Neutrophil (primary cell): ENCODE measurements around the gene NUP160.
"Not testable (repeated sequence)": the region's sequence is repeated elsewhere in the genome, so short reads cannot be mapped to it uniquely, and the experiment has no call there.

Source experiments
- H3K27ac ChIP-seq: fragments of 200-600 bp; sonication (generic); 2 replicates; pipeline ENCODE4 v1.5.1; 2016; ENCODE audit warnings: mild to moderate bottlenecking, moderate library complexity
- H3K27me3 ChIP-seq: fragments of 200-600 bp; sonication (generic); 2 replicates; pipeline ENCODE4 v1.6.0; 2016; ENCODE audit warnings: mild to moderate bottlenecking
- H3K36me3 ChIP-seq: fragments of 200-600 bp; sonication (generic); 2 replicates; pipeline ENCODE4 v1.5.1; 2017
- H3K4me1 ChIP-seq, 2 experiments: fragments of 200-600 bp in 1 of 2; sonication (generic) in 1 of 2; 1 replicate in 1 of 2; 2 replicates in 1 of 2; pipeline versions ENCODE4 v1.5.1 to v1.6.1; 2013 to 2016; ENCODE audit warnings: low read depth in 1 of 2, low read length in 1 of 2, mild to moderate bottlenecking in 1 of 2, moderate library complexity in 1 of 2; ENCODE audit not compliant: control insufficient read depth in 1 of 2, insufficient read depth in 1 of 2
- H3K4me3 ChIP-seq, 2 experiments: fragments of 200-600 bp in 1 of 2; sonication (generic) in 1 of 2; 1 replicate in 1 of 2; 2 replicates in 1 of 2; pipeline ENCODE4 v1.5.1; 2013 to 2016; ENCODE audit warnings: low read depth in 1 of 2, low read length in 1 of 2, mild to moderate bottlenecking in 1 of 2, moderate library complexity in 1 of 2
- H3K9me3 ChIP-seq: fragments of 200-600 bp; sonication (generic); 2 replicates; pipeline ENCODE4 v1.5.1; 2016
- CTCF ChIP-seq: fragments of 200-600 bp; sonication (generic); IDR thresholded peaks from 2 replicates; pipeline ENCODE4 v1.5.1; 2016; ENCODE audit warnings: antibody characterized with exemption

The NUP160 gene

GRCh38 chr11:47783087-47783610 lies 65.0 kb downstream of the NUP160 start:
- H3K36me3 ChIP-seq = peaks cover 82% of the 10 kb centered on the region

GRCh38 chr11:47778878-47779483 lies 69.2 kb downstream of the NUP160 start:
- no peak overlapping the region for H3K27ac ChIP-seq
- peaks cover 49% of the 10 kb centered on the region for H3K36me3 ChIP-seq
- H3K9me3 ChIP-seq = no peaks in the 10 kb centered on the region
- no peaks in the 10 kb centered on the region for H3K27me3 ChIP-seq
- no peak for TF ChIP-seq CTCF
- no peak overlapping the region for H3K4me3 ChIP-seq
- no peaks in the 10 kb centered on the region for H3K4me1 ChIP-seq

More at GRCh38 chr11:47783087-47783610, 65.0 kb downstream of the NUP160 start:
- Histone ChIP-seq H3K4me1 (no peaks in the 10 kb centered on the region), H3K4me3 (no peak overlapping the region), H3K9me3 (no peaks in the 10 kb centered on the region), H3K27me3 (no peaks in the 10 kb centered on the region), H3K27ac (no peak overlapping the region)
- no peak for TF ChIP-seq CTCF

GRCh38 chr11:47775240-47775869 lies 72.8 kb downstream of the NUP160 start:
- Histone ChIP-seq H3K36me3 (peaks cover 27% of the 10 kb centered on the region), H3K4me1 (no peaks in the 10 kb centered on the region), H3K4me3 (no peak overlapping the region), H3K27ac (no peak overlapping the region), H3K27me3 (no peaks in the 10 kb centered on the region), H3K9me3 (no peaks in the 10 kb centered on the region)
- TF ChIP-seq CTCF = no peak

GRCh38 chr11:47773882-47774281 lies 74.3 kb downstream of the NUP160 start:
- Histone ChIP-seq H3K36me3 (peaks cover 13% of the 10 kb centered on the region), H3K9me3 (no peaks in the 10 kb centered on the region), H3K27me3 (no peaks in the 10 kb centered on the region), H3K4me3 (no peak overlapping the region), H3K27ac (no peak overlapping the region), H3K4me1 (no peaks in the 10 kb centered on the region)
- no peak for TF ChIP-seq CTCF

GRCh38 chr11:47769556-47769955 lies 78.6 kb downstream of the NUP160 start:
- not testable (repeated sequence) for H3K4me3 ChIP-seq, H3K36me3 ChIP-seq, H3K27ac ChIP-seq, H3K9me3 ChIP-seq, H3K27me3 ChIP-seq
- H3K4me1 ChIP-seq = peaks cover 20 to 22% of the 10 kb centered on the region in 2 experiments

GRCh38 chr11:47768101-47768612 lies 80.0 kb downstream of the NUP160 start:
- Histone ChIP-seq H3K9me3 (no peaks in the 10 kb centered on the region), H3K27ac (peak overlapping the region; percentile 91), H3K36me3 (peaks cover 12% of the 10 kb centered on the region), H3K27me3 (no peaks in the 10 kb centered on the region), H3K4me1 (peaks cover 20 to 22% of the 10 kb centered on the region in 2 experiments), H3K4me3 (peak overlapping the region; percentile 85 to 92)
- TF ChIP-seq CTCF = no peak
